Smooth muscle cell (in vitro differentiated cells): Measurements from ENCODE around the gene SKI. TPM values are rescaled to one million over a fixed set of nuclear protein-coding genes. Genes with fewer than 3 reads are reported as not detected.

Source experiments
- DNase-seq: peaks from one replicate; lab custom pipeline; 2025; ENCODE audit not compliant: unreplicated experiment; lab: John Stamatoyannopoulos, UW
- H2AFZ ChIP-seq: fragments of 200-600 bp; sonication (generic); 2 replicates; pipeline ENCODE4 v1.6.0; 2016; ENCODE audit warnings: antibody characterized with exemption, low read depth, mild to moderate bottlenecking
- H3F3A ChIP-seq: fragments of 200-600 bp; sonication (generic); 2 replicates; pipeline ENCODE4 v1.6.0; 2017; ENCODE audit warnings: antibody characterized with exemption, low read depth
- H3K27ac ChIP-seq: fragments of 200-600 bp; sonication (generic); 2 replicates; pipeline ENCODE4 v1.5.1; 2016; ENCODE audit warnings: low read depth, mild to moderate bottlenecking
- H3K27me3 ChIP-seq: fragments of 200-600 bp; sonication (generic); 2 replicates; pipeline ENCODE4 v1.6.1; 2016; ENCODE audit warnings: low read depth, mild to moderate bottlenecking
- H3K36me3 ChIP-seq: fragments of 200-600 bp; sonication (generic); 2 replicates; pipeline ENCODE4 v1.5.1; 2016; ENCODE audit warnings: low read depth
- H3K4me1 ChIP-seq: fragments of 200-600 bp; sonication (generic); 2 replicates; pipeline ENCODE4 v1.5.1; 2016; ENCODE audit warnings: low read depth
- H3K4me2 ChIP-seq: fragments of 200-600 bp; sonication (generic); 2 replicates; pipeline ENCODE4 v1.6.0; 2016; ENCODE audit warnings: mild to moderate bottlenecking
- H3K4me3 ChIP-seq: fragments of 200-600 bp; sonication (generic); 2 replicates; pipeline ENCODE4 v1.5.1; 2016; ENCODE audit warnings: mild to moderate bottlenecking
- H3K79me2 ChIP-seq: fragments of 200-600 bp; sonication (generic); 2 replicates; pipeline ENCODE4 v1.6.0; 2016; ENCODE audit warnings: low read depth, mild to moderate bottlenecking
- H3K9ac ChIP-seq: fragments of 200-600 bp; sonication (generic); 2 replicates; pipeline ENCODE4 v1.6.0; 2016; ENCODE audit warnings: low read depth
- H3K9me3 ChIP-seq: fragments of 200-600 bp; sonication (generic); replicated peaks from 2 replicates; pipeline ENCODE4 v1.5.1; 2016; ENCODE audit warnings: low read depth
- H4K20me1 ChIP-seq: fragments of 200-600 bp; sonication (generic); 2 replicates; pipeline ENCODE4 v1.6.0; 2016; ENCODE audit warnings: low read depth
- CTCF ChIP-seq: fragments of 200-600 bp; sonication (generic); IDR thresholded peaks from 2 replicates; pipeline ENCODE4 v1.5.1; 2017; ENCODE audit warnings: borderline replicate concordance, mild to moderate bottlenecking, antibody characterized with exemption; ENCODE audit not compliant: insufficient read depth, poor library complexity, severe bottlenecking
- WGBS: methylation state at CpG from one replicate; pipeline ENCODE4 v1.1.7; 2016; ENCODE audit warnings: low lambda C conversion rate; 5-methylcytosine and 5-hydroxymethylcytosine counted together
- polyA plus RNA-seq: library from polyadenylated mRNA; unstranded; fragments of >200 nt; fragmentation: Nextera tagmentation; extraction: Ambion mirVana; gene quantifications from 2 replicates; pipeline ENCODE4 v1.2.1, GENCODE V29; 2016
- total RNA-seq: library from RNA; depleted of rRNA; stranded (reverse); fragments of >200 nt; gene quantifications from 2 replicates; pipeline ENCODE4 v1.2.3, GENCODE V29; 2014

Gene SKI
- total and polyA plus RNA-seq, 2 experiments from 2014 or later: 4.2 to 19.6 TPM

- H3K4me3 ChIP-seq: no peak overlapping the region
- no peaks in the 10 kb centered on the region for H3K27me3 ChIP-seq
- peaks cover 60% of the 10 kb centered on the region for H4K20me1 ChIP-seq
- no peak for DNase-seq
- no peak overlapping the region for H2AFZ ChIP-seq
- no peak overlapping the region for H3K27ac ChIP-seq
- H3K79me2 ChIP-seq: peaks cover 45% of the 10 kb centered on the region
- peaks cover 8% of the 10 kb centered on the region for H3K36me3 ChIP-seq
- no peak overlapping the region for H3K4me2 ChIP-seq
- H3K9ac ChIP-seq: no peak overlapping the region
- 93% methylated on average over 22 of the region's 22 CpGs for WGBS
- no peaks in the 10 kb centered on the region for H3K9me3 ChIP-seq
- TF ChIP-seq CTCF: no peak
- H3K4me1 ChIP-seq: no peaks in the 10 kb centered on the region
- no peaks in the 10 kb centered on the region for H3F3A ChIP-seq
Observed at GRCh38 chr1:2304282-2304681, 76.2 kb downstream of the SKI start.

- H3K27ac ChIP-seq: no peak overlapping the region
- H3K9me3 ChIP-seq: no peaks in the 10 kb centered on the region
- no peak for TF ChIP-seq CTCF
- no peak for DNase-seq
- 88% methylated on average over 49 of the region's 49 CpGs for WGBS
- H3F3A ChIP-seq: no peaks in the 10 kb centered on the region
- H3K4me3 ChIP-seq: no peak overlapping the region
- H3K4me1 ChIP-seq: no peaks in the 10 kb centered on the region
- H3K79me2 ChIP-seq: peaks cover 37% of the 10 kb centered on the region
- no peak overlapping the region for H3K4me2 ChIP-seq
- H2AFZ ChIP-seq: no peak overlapping the region
- peaks cover 8% of the 10 kb centered on the region for H3K36me3 ChIP-seq
- peaks cover 52% of the 10 kb centered on the region for H4K20me1 ChIP-seq
- H3K9ac ChIP-seq: no peak overlapping the region
- H3K27me3 ChIP-seq: no peaks in the 10 kb centered on the region
Observed at GRCh38 chr1:2304921-2305681, 77.0 kb downstream of the SKI start.

- Histone ChIP-seq H3K4me1 (peaks cover 2% of the 10 kb centered on the region), H3K9me3 (no peaks in the 10 kb centered on the region), H2AFZ (no peak overlapping the region), H3K9ac (no peak overlapping the region), H3F3A (no peaks in the 10 kb centered on the region), H3K79me2 (peaks cover 27% of the 10 kb centered on the region), H3K4me2 (no peak overlapping the region), H3K4me3 (no peak overlapping the region), H3K27ac (no peak overlapping the region), H3K27me3 (no peaks in the 10 kb centered on the region), H3K36me3 (peaks cover 8% of the 10 kb centered on the region), H4K20me1 (peaks cover 40% of the 10 kb centered on the region)
- WGBS: 92% methylated on average over 60 of the region's 81 CpGs
- no peak for DNase-seq
- no peak for TF ChIP-seq CTCF
Observed at GRCh38 chr1:2306151-2306978, 78.2 kb downstream of the SKI start.
